Left lung (tissue), 14 donors: ENCODE measurements around the gene NR5A1. TPM values are rescaled to one million over a fixed set of nuclear protein-coding genes. Genes with fewer than 3 reads are reported as not detected.
A peak's percentile ranks its signal among the peaks of the same experiment; 100 is the strongest.

Experiments used
- ATAC-seq: fragments of 200-7000 bp; cut with Tn5 transposase; one replicate; pipeline ENCODE4 v1.9.1; 2020; ENCODE audit warnings: moderate library complexity
- DNase-seq, 4 donors: peaks; one replicate each; pipeline ENCODE4 v3.0.0-alpha.2; 2013 to 2020
- H3K27ac ChIP-seq, 2 donors: fragments of 200-600 bp; sonication (generic) in 1 of 2; one replicate each; pipeline versions ENCODE4 v1.5.0 to v1.8.0; 2020 to 2021
- H3K27me3 ChIP-seq, 2 donors: fragments of 200-600 bp; sonication (generic) in 1 of 2; one replicate each; pipeline versions ENCODE4 v1.5.0 to v1.8.0; 2020 to 2021
- H3K36me3 ChIP-seq, 2 donors: fragments of 200-600 bp; sonication (generic) in 1 of 2; one replicate each; pipeline versions ENCODE4 v1.5.0 to v1.8.0; 2020 to 2021
- H3K4me1 ChIP-seq, 2 donors: fragments of 200-600 bp; one replicate each; pipeline ENCODE4 v1.8.0; 2021
- H3K4me3 ChIP-seq, 2 donors: fragments of 200-600 bp; sonication (generic) in 1 of 2; one replicate each; pipeline versions ENCODE4 v1.5.0 to v1.8.0; 2020 to 2021; ENCODE audit warnings: mild to moderate bottlenecking in 1 of 2
- H3K9me3 ChIP-seq, 2 donors: fragments of 200-600 bp; sonication (generic) in 1 of 2; one replicate each; pipeline versions ENCODE4 v1.5.0 to v1.8.0; 2020 to 2021
- intact Hi-C, 2 donors: fragments of 100-400 bp; cut with DNase I; formaldehyde crosslinking; loops; one replicate each; pipeline versions ENCODE4 v1.11.2 to v1.14.2; 2022
- long read RNA-seq, 12 donors: library from polyadenylated mRNA in 2 of 12; unstranded in 2 of 12; transcript quantifications; one replicate each; pipeline ENCODE4 v2.0.0 and lab custom pipeline, GENCODE V29; 2019 to 2026
- polyA plus RNA-seq, 6 donors: library from polyadenylated mRNA; unstranded; fragments of 120-200 nt; gene quantifications; one replicate each; pipeline ENCODE4 v1.2.1, GENCODE V29; 2013; ENCODE audit not compliant: insufficient read length in 6 of 6
- total RNA-seq, 2 donors: library from RNA; stranded (reverse); fragmentation: NEBNext Ultra II Directional; extraction: Animal tissue kit (Norgen Biotek cat#: 25700); gene quantifications; one replicate each; pipeline ENCODE4 v1.2.1, GENCODE V29; 2021
- TF ChIP-seq, protein P1 (sequence below), 2 donors: fragments of 200-600 bp; sonication (generic) in 1 of 2; IDR thresholded peaks; one replicate each; pipeline versions ENCODE4 v1.5.0 to v1.8.0; 2021; ENCODE audit warnings: antibody characterized with exemption in 2 of 2
- donor health status: DM: no; HTN: yes; CAD: no.
- donor health status: DM: no; HTN: no; CAD: no.

Gene NR5A1
- under 1 TPM in 1 of 2 donors, not detected in 1; 0.26 TPM for total RNA-seq
- under 1 TPM in 2 of 6 donors, not detected in 4; 0.06 to 0.14 TPM for polyA plus RNA-seq
- long read RNA-seq, donor 1, result 0 reads
- long read RNA-seq, donor 2, result 0 reads
- long read RNA-seq, donor 3, result 0 reads
- long read RNA-seq, donor 4, result 0 reads
- long read RNA-seq, donor 5, result 0 reads
- long read RNA-seq, donor 6, result 0 reads
- long read RNA-seq, donor 7, result 0 reads
- long read RNA-seq, donor 8, result 0 reads
- long read RNA-seq, donor 9, result 0 reads
- long read RNA-seq, donor 10, result 0 reads
- long read RNA-seq, donor 11, result 0 reads
- long read RNA-seq, donor 12, result 0 reads

DNA sequence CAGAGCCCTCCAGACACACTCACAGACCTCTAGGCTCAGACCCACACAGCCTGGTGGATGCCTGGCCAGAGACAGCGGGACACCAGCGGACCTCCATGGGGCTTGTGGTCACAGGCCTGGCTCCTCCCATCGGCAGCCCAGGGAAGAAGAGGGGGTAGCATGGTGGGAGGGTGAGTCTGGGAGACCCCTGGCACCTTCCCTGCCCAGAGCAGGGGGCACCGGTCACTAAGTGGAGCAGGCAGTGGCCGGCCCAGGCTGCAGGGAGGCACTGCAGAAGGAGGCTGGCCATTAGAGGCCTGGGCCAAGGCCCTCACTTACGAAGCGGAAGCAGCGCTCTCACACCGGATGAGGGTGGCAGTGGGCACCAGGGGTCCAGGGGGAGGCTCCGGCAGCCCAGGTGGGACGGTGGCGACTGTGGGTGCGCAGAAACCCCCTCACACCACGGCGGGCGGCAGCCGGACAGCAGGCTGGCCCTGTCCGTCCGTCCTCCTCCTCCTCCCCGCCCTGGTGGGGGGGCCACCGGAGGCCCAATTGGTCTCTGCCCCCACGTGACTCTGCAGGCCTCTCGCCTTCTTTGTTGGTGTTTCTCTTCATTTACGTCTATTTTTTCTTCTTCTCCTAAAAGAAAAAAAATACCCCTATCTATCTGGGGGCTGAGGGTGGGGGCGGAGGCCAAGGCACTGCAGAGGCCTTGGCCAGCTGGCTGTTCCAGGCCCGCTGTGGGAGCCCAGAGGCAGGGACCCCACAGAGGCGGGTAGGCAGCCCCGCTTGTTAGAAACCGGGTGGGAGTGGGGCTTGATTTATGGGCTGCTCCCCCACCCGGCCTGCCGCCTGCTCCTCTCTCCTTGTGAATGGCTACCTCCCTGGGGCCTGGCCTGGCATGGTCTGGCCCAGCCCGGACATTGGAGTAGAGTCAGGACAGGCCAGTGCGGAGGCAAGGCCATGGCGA lies at the start of gene NR5A1:
Gene NR5A1, minus strand, starts transcription at position 469 of the 949 bp plus-strand sequence. CDS start 4,004 bp downstream, outside the sequence.
- Histone ChIP-seq H3K27ac (no peak within 1 kb of the TSS), H3K36me3 (no peaks in the 10 kb centered on the region), H3K4me1 (peaks cover 4 to 15% of the 10 kb centered on the region in 2 donors), H3K4me3 (no peak within 1 kb of the TSS), H3K27me3 (peaks cover 33 to 50% of the 10 kb centered on the region in 2 donors), H3K9me3 (no peaks in the 10 kb centered on the region)
- TF ChIP-seq, protein P1, sequence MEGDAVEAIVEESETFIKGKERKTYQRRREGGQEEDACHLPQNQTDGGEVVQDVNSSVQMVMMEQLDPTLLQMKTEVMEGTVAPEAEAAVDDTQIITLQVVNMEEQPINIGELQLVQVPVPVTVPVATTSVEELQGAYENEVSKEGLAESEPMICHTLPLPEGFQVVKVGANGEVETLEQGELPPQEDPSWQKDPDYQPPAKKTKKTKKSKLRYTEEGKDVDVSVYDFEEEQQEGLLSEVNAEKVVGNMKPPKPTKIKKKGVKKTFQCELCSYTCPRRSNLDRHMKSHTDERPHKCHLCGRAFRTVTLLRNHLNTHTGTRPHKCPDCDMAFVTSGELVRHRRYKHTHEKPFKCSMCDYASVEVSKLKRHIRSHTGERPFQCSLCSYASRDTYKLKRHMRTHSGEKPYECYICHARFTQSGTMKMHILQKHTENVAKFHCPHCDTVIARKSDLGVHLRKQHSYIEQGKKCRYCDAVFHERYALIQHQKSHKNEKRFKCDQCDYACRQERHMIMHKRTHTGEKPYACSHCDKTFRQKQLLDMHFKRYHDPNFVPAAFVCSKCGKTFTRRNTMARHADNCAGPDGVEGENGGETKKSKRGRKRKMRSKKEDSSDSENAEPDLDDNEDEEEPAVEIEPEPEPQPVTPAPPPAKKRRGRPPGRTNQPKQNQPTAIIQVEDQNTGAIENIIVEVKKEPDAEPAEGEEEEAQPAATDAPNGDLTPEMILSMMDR (IDR thresholded peaks at IDR 0.05), result no peak
- ATAC-seq, result no peak
- peak in 1 of 4 donors; percentile 73 for DNase-seq
- intact Hi-C loops, result no loop called here

DNA sequence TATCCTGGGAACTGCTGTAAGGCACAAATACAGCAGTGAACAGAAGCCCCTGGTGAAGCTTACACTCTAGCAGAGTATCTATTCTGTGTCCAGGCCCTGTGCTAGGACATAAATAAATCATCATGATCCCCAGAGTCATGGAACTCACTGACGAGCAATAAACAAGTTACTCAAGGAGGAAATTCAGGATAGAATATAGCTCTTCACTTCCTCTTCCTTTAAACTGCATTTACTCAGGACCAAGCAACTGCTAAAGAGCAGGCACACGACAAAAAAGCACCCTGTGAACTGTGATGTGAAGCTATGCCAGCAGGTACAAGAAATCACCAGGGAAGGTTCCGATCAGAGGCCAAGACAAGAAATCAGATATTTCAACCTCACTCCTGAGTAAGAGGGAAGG lies 47.8 kb upstream of the NR5A1 start:
- ATAC-seq, result no peak
- H3K27ac ChIP-seq, result no peak overlapping the region
- H3K27me3 ChIP-seq, result no peaks in the 10 kb centered on the region
- TF ChIP-seq, protein P1 (IDR thresholded peaks at IDR 0.05), result no peak
- no peak overlapping the region for H3K4me3 ChIP-seq
- no peaks in the 10 kb centered on the region for H3K9me3 ChIP-seq
- no peak for DNase-seq
- peaks cover 0 to 4% of the 10 kb centered on the region in 2 donors for H3K4me1 ChIP-seq
- no peaks in the 10 kb centered on the region for H3K36me3 ChIP-seq
- intact Hi-C loops, result no loop called here

DNA sequence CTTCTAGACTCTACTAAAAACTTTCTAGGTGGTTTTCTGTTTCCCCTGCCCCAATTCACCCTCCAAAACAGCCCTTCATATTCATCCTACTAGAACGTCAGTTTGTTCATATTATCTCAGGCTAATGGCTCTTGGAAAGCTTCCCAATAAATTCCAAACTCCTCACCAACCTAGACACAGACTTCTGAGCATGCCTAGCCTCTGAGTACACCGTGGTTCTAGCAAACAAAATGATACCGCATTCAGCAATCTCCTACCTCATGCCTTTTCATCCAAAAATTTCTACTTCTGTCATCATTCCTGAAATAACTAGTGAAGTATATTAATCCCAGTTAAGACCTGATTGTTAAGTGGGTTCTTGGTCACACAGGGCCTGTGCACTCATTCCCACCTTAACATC lies 46.5 kb upstream of the NR5A1 start:
- ATAC-seq (no peak), DNase-seq (no peak)
- intact Hi-C loops, result no loop called here
- H3K36me3 ChIP-seq, result no peaks in the 10 kb centered on the region
- H3K4me3 ChIP-seq, result no peak overlapping the region
- TF ChIP-seq, protein P1 (IDR thresholded peaks at IDR 0.05), result no peak
- H3K9me3 ChIP-seq, result no peaks in the 10 kb centered on the region
- no peaks in the 10 kb centered on the region for H3K27me3 ChIP-seq
- peaks cover 0 to 4% of the 10 kb centered on the region in 2 donors for H3K4me1 ChIP-seq
- no peak overlapping the region for H3K27ac ChIP-seq

DNA sequence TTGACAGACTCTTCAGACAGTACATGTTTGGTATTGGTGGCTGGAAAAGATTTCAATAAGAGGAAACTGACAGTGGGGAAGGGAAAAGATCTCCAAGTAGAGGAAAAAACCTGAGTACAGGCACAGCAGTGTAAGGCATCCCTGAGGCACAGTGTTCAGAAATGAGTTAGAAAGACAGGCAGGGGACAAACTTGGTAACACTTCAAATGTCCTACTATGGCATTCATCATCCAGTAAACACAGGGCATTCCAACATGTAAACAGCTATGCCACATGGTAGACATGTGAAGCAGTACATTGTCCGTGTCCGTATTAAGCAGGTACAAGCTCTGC lies 45.0 kb upstream of the NR5A1 start:
- Histone ChIP-seq H3K9me3 (no peaks in the 10 kb centered on the region), H3K27ac (no peak overlapping the region), H3K27me3 (no peaks in the 10 kb centered on the region), H3K4me3 (no peak overlapping the region), H3K4me1 (peaks cover 0 to 4% of the 10 kb centered on the region in 2 donors), H3K36me3 (no peaks in the 10 kb centered on the region)
- ATAC-seq, result no peak
- intact Hi-C loops, result no loop called here
- TF ChIP-seq, protein P1 (IDR thresholded peaks at IDR 0.05), result no peak
- no peak for DNase-seq
